ENCODE results near the gene RDH16.
"Not testable (repeated sequence)": the region's sequence is repeated elsewhere in the genome, so short reads cannot be mapped to it uniquely, and the experiment has no call there.

RDH16 gene

DNA sequence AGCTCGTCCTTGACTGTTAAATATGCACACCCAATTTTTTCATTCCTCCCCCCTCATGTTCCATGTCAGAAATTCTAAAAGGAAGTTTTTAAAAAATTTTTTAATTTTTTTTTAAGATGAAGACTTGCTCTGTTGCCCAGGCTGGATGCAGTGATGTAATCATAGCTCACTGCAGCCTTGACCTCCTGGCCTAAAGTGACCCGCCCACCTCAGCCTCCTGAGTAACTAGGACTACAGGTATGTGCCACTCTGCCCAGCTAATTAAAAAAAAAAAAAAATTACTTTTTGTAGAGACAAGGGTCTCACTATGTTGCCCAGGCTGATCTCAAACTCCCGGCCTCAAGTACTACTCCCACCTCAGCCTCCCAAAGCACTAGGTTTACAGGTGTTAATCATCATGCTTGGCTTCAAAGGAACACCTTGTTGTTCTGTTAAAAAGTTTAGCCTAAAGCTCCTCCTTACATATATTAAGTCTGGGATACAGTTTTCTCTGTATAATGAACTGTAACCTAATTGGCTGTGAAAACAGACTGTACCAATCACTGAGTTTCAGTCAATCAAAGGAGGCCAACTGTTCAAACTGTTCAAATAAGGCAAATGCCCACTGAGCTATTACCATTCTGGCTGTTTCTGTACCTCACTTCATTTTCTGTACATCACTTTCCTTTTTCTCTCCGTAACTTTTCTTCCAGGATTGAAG, 41.0 kb downstream of the RDH16 start:
- no peak for DNase-seq

DNA sequence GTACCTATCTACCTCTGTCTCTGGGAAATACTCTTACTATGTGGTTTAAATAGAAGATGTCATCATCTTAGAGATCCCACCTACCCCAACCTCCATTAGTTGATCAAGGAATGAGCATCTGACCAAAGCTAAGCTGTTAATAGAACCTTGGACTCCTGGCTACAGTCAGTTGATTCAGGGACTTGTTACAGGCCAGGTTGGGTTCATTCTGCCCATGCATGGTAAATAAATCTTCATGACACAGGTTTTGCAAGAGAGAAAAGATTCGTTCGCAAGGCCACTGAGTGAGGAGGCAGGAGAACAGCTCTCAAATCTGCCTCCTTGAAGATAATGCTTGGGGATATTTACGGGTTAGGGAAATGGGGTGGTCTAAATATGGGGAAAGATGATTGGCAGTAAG, 42.7 kb downstream of the RDH16 start:
- DNase-seq: no peak

DNA sequence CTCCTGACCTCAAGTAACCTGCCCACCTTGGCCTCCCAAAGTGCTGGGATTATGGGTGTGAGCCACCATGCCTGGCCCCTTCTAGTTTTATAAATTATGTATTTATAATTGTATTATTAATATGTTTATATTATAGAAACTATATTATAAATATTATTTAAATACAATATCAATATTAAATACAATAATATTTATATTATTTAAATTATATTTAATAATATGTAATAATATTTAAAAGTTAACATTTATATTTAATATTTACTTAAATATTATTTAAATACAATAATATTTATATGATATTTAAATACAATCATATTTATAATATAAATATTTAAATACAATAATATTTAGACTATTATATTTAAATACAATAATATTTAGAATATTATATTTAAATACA, 43.2 kb downstream of the RDH16 start:
- no peak for DNase-seq

GRCh38 chr12:56909403-56909802, 48.0 kb downstream of the RDH16 start:
- DNase-seq: not testable (repeated sequence)

- DNase-seq: no peak
Measured at GRCh38 chr12:56908136-56908535, 49.3 kb downstream of the RDH16 start.

DNA sequence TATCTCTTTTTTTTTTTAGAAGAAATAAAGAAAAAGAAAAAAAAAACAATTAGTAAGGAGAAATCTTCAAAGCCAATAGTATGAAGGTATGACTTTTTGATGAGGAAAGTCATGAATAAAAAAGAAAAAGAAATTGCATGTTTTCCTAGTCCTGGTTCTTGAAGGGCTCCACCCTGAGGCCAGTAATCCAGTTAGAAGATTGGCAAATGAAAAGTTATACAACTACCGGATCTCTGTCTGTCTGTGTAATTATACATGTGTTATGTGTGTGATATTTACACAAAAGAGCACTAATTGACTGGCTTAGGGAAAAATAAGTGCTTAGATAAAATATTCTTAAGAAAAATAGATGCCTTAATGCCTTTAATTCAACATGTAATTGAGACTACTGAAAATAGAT, 51.6 kb downstream of the RDH16 start:
- DNase-seq: no peak

- DNase-seq: no peak
Measured at GRCh38 chr12:56903374-56903773, 54.0 kb downstream of the RDH16 start.

Measured in activated CD4-positive, alpha-beta T cell treated with anti-CD3 and anti-CD28 coated beads, Interleukin-2, amount 50 U/mL, for 4 hours (primary cell).